ENCODE measurements around the gene ZNF560. TPM values are rescaled to one million over a fixed set of nuclear protein-coding genes. Genes with fewer than 3 reads are reported as not detected.

ZNF560 gene
- total RNA-seq: 0.06 and 0.49 TPM in 2 replicates

DNA sequence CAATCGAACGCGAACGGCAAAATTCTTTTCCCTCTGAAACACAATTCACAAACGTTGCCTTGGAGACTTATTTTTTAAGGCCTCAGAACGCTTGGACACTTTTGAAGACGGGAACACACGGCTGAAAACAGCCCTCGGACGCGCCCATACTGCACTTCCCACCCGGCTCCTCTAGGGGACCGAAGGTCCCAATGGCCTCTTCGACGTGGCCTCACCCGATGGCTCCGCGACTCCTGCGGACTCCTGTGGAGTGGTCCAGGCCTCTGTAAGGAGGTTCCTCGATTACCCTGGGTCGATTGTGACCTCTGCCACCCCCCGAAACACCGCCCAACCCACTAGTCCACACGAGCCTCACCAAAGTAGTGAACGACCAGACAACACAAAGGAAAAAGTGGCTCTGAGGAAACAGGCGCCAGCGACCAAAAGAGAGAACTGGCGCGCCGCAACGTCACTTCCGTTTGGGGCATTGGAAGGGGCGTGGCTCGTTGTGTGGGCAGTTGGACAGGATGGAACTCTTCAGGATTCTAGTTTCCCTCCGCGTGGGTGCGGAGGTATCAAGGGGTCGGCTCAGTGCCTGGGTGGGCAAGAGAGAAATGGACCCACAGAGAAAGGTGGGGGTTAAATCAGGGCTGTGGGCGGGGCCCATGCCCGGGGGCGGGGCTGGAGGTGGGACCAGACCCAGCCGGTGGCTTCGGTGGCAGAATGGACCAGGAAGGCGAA lies at the start of gene ZNF560:
TSS of gene ZNF560 (minus strand) at position 434 of the 720 bp plus-strand sequence. CDS start 23,303 bp downstream, outside the sequence.

DNA sequence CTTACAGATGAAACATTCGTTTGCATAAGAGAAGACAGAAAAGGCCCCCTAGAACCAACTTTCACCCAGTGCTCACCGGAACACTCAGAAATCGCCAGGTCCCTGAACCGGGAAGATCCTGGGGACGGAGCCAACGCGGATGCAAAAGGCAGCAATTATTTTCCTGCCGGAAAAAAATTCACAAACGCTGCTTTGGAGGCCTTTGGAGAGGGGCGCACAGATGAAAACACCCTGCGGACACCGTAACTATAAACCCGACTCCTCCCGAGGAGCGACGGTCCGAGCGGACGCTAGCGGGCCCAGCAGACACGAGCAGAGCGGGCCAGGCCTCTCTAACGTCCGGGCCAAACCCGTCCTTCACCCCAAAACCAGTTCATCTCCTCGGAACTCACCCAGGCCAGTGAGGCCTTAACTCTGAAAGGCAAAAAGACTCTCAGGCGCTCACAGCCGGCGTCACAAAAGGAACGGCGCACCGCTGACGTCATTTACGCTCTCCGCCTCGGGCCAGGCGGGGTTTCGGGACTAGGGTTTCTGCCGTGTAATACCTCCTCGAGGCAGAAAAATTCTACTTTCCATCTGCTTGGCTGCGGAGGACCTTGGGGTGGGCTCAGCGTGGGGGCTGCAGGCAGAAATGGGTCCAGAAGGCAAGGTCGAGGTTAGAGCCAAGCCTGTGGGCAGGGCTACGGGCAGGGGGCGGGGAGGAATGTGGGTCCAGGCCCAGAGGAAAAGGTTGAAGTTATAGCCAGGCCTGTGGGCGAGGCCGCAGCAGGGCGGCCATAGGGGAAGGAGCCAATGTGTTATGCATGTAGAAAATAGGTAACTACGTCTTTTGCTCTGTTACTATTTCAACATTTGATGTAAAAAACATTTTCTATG lies 40.0 kb upstream of the ZNF560 start, which contains the start of gene ZNF426:
TSS of gene ZNF426 (minus strand) at position 463 of the 876 bp plus-strand sequence. CDS start 2,413 bp downstream, outside the sequence.

DNA sequence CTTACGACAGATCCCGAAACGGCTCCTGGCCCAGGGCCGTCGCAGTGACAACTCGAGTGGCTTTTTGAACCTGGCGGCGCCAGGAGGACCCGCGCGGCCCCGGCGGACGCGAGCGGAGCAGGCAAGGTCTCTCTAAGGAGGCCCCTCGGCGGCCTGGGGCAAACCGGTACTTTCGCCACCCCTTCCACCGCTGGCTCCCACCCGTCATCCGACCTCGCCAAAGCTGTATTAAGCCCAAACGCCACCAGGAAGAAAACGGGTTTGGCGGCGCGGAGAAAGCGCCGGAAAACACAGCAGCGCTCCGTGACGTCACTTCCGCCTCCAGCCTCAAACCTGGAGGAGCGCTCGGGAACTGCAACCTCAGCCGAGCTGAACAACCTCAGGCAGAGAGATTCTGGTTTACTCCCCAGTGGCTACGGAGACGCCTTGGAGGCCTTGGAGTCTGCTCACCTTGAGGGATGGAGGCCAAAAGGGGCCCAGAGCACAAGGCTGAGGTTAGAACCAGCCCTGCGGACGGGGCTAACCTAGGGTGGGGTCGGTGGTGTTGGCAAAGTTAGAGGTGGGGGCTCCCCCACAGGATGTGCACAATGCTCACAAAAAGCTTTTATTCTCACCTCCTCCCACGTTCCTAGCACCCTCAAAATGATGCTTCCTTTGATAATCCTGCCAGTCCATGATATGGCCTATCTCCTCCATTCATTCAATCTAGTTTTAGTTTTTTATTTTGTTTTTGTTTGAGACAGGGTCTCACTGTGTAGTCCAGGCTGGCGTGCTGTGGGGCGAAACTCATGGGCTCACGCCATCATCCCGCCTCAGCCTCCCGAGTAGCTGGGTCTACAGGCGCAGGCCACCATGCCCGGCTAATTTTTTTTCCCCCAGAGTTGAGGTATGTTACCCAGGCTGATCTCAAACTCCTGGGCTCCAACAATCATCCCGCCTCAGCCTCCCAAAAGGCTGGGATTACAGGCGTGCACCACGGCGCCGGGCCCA lies 62.8 kb downstream of the ZNF560 start, which contains the start of gene ZNF266:
TSS of gene ZNF266 (minus strand) at position 295 of the 990 bp plus-strand sequence. CDS start 15,484 bp downstream, outside the sequence.

Other genes starting within 250 kb of the ZNF560 start
- not detected in 2 replicates for gene OR7E24, start 247.7 kb downstream of the ZNF560 start, total RNA-seq
- 4.4 and 5.1 TPM in 2 replicates for gene ZNF699, start 188.8 kb downstream of the ZNF560 start, total RNA-seq
- gene ZNF559, start 174.4 kb downstream of the ZNF560 start, total RNA-seq: 4.7 and 16.3 TPM in 2 replicates
- gene ZNF177, start 135.6 kb downstream of the ZNF560 start, total RNA-seq: 0.32 and 2.3 TPM in 2 replicates
- 9.6 and 13.8 TPM in 2 replicates for gene ZNF266, start 63.0 kb downstream of the ZNF560 start, total RNA-seq
- gene ZNF426, start 40.0 kb upstream of the ZNF560 start, total RNA-seq: 12.3 and 20.5 TPM in 2 replicates
- 17.0 and 39.1 TPM in 2 replicates for gene ZNF121, start 85.9 kb upstream of the ZNF560 start, total RNA-seq
- gene ZNF561, start 122.6 kb upstream of the ZNF560 start, total RNA-seq: 20.2 and 51.4 TPM in 2 replicates
- 12.8 and 30.5 TPM in 2 replicates for gene ZNF562, start 176.5 kb upstream of the ZNF560 start, total RNA-seq